Caco-2 (cell line): Measurements from ENCODE around the gene ZNF341. TPM values are rescaled to one million over a fixed set of nuclear protein-coding genes. Genes with fewer than 3 reads are reported as not detected.

ENCODE experiments used
- BruUV-seq: library from RNA; stranded (reverse); fragments of 400-500 nt; replicated peaks from 2 replicates; lab custom pipeline; 2021; lab: Mats Ljungman, UMichigan
- CTCF ChIA-PET: fragments of 300-600 bp; sonication (Branson Sonifier 250); formaldehyde crosslinking; loops from one replicate; lab custom pipeline; 2022; ENCODE audit warnings: antibody characterized with exemption; lab: Charles Lee
- POLR2A ChIA-PET: fragments of 300-600 bp; sonication (Branson Sonifier 250); formaldehyde crosslinking; loops from one replicate; lab custom pipeline; 2022; ENCODE audit warnings: antibody characterized with exemption; lab: Charles Lee
- DNase-seq, 2 experiments: peaks; one replicate each; pipeline versions ENCODE4 v3.0.0 to v3.0.0-alpha.2; 2020 to 2022
- H3K27me3 ChIP-seq: replicated peaks from 2 replicates; pipeline ENCODE4 v1.6.0; 2011; ENCODE audit warnings: low read length; ENCODE audit not compliant: control insufficient read depth, insufficient read depth
- H3K36me3 ChIP-seq: 2 replicates; pipeline ENCODE4 v1.5.1; 2011; ENCODE audit warnings: low read length; ENCODE audit not compliant: control insufficient read depth, insufficient read depth
- H3K4me1 ChIP-seq: fragments of 250-450 bp; sonication (Bioruptor Pico); 2 replicates; pipeline ENCODE4 v1.5.1; 2020; ENCODE audit warnings: mild to moderate bottlenecking
- H3K4me3 ChIP-seq: 2 replicates; pipeline ENCODE4 v1.5.1; 2011; ENCODE audit warnings: low read depth, mild to moderate bottlenecking, control low read depth, low read length
- H3K9me3 ChIP-seq: fragments of 250-450 bp; sonication (Bioruptor Pico); 2 replicates; pipeline ENCODE4 v1.5.1; 2020; ENCODE audit warnings: mild to moderate bottlenecking, moderate library complexity
- H3K27ac Mint-ChIP-seq: one replicate; pipeline ENCODE4 v1.8.0; 2022; ENCODE audit warnings: mixed read lengths; ENCODE audit not compliant: unreplicated experiment
- H3K27me3 Mint-ChIP-seq: one replicate; pipeline ENCODE4 v1.8.0; 2022; ENCODE audit warnings: mixed read lengths; ENCODE audit not compliant: insufficient read depth, unreplicated experiment
- H3K36me3 Mint-ChIP-seq: one replicate; pipeline ENCODE4 v1.8.0; 2022; ENCODE audit warnings: mild to moderate bottlenecking, mixed read lengths; ENCODE audit not compliant: insufficient read depth, unreplicated experiment
- H3K4me1 Mint-ChIP-seq: one replicate; pipeline ENCODE4 v1.8.0; 2022; ENCODE audit warnings: low read depth, mixed read lengths; ENCODE audit not compliant: unreplicated experiment
- H3K4me3 Mint-ChIP-seq: one replicate; pipeline ENCODE4 v1.8.0; 2022; ENCODE audit warnings: mild to moderate bottlenecking, moderate library complexity, mixed read lengths; ENCODE audit not compliant: unreplicated experiment
- H3K9me3 Mint-ChIP-seq: one replicate; pipeline ENCODE4 v1.8.0; 2022; ENCODE audit warnings: mixed read lengths; ENCODE audit not compliant: unreplicated experiment
- CTCF ChIP-seq, 2 experiments: fragments of 200-600 bp in 1 of 2; IDR thresholded peaks; 1 replicate in 1 of 2; 2 replicates in 1 of 2; pipeline versions ENCODE4 v1.5.1 to v1.8.0; 2011 to 2022; ENCODE audit warnings: antibody characterized with exemption in 1 of 2, control low read depth in 1 of 2, inconsistent platforms in 1 of 2, low read depth in 1 of 2, low read length in 1 of 2, mild to moderate bottlenecking in 1 of 2, moderate library complexity in 1 of 2; ENCODE audit not compliant: insufficient read depth in 1 of 2, severe bottlenecking in 1 of 2, unreplicated experiment in 1 of 2
- intact Hi-C: fragments of 100-400 bp; cut with micrococcal nuclease; formaldehyde crosslinking; loops from one replicate; pipeline ENCODE4 v1.10.0; 2022; ENCODE audit not compliant: unreplicated experiment
- total RNA-seq: library from RNA; stranded (reverse); gene quantifications from 2 replicates; pipeline ENCODE4 v1.2.3, GENCODE V29; 2022

The ZNF341 gene
- total RNA-seq, 1 experiment from 2014 or later = 2.9 TPM

- peak overlapping the region; percentile 49 for H3K4me3 ChIP-seq
- Mint-ChIP-seq H3K27me3 (no peaks in the 10 kb centered on the region), H3K36me3 (peaks cover 33% of the 10 kb centered on the region), H3K27ac (peak overlapping the region; percentile 96), H3K9me3 (no peaks in the 10 kb centered on the region), H3K4me1 (peaks cover 28% of the 10 kb centered on the region), H3K4me3 (peak overlapping the region; percentile 97)
- POLR2A ChIA-PET = interaction anchor here (0.5 to 4.5 kb wide), 9 partner anchors 14 to 322 kb away, joined by 3 to 39 read pairs (median 4); partner anchors contain the start of genes CBFA2T2, EIF2S2, PXMP4 and RALY
- CTCF ChIA-PET = interaction anchor here (0.6 to 3.5 kb wide), 8 partner anchors 14 to 1285 kb away, joined by 3 to 20 read pairs (median 7); partner anchors contain the start of genes ACTL10 and RALY
- H3K4me1 ChIP-seq = peaks cover 34% of the 10 kb centered on the region
- no peak for TF ChIP-seq CTCF (IDR thresholded peaks at IDR 0.05; ENCODE audit: insufficient read depth in 1 of 2, low read depth in 1 of 2, low read length in 1 of 2, severe bottlenecking in 1 of 2, unreplicated experiment in 1 of 2)
- peak in 1 of 2 experiments; percentile 57 for DNase-seq
- intact Hi-C loops = loop anchor here (1.0 to 5.0 kb wide), 7 partner anchors 15 to 301 kb away; partner anchors contain the start of genes E2F1, EIF2S2, NECAB3 and RALY
- BruUV-seq = TSS peak; percentile 58
- no peaks in the 10 kb centered on the region for H3K9me3 ChIP-seq
- peaks cover 5% of the 10 kb centered on the region; the same call in 1 of the 2 replicates for H3K36me3 ChIP-seq
- H3K27me3 ChIP-seq = no peaks in the 10 kb centered on the region
Measured at GRCh38 chr20:33811776-33812151, 80.0 kb downstream of the ZNF341 start.

GRCh38 chr20:33812152-33812849, 80.5 kb downstream of the ZNF341 start:
- H3K27me3 ChIP-seq = no peaks in the 10 kb centered on the region
- BruUV-seq = TSS peak; percentile 46
- Mint-ChIP-seq H3K4me3 (peak overlapping the region; percentile 97), H3K27ac (peak overlapping the region; percentile 96), H3K27me3 (no peaks in the 10 kb centered on the region), H3K36me3 (peaks cover 33% of the 10 kb centered on the region), H3K4me1 (peaks cover 28% of the 10 kb centered on the region), H3K9me3 (no peaks in the 10 kb centered on the region)
- ChIA-PET CTCF (interaction anchor here (0.5 to 3.5 kb wide), 12 partner anchors 14 to 301 kb away, joined by 3 to 20 read pairs (median 5); partner anchors contain the start of genes ACTL10 and RALY), POLR2A (interaction anchor here (0.5 to 4.5 kb wide), 21 partner anchors 14 to 551 kb away, joined by 3 to 39 read pairs (median 4); partner anchors contain the start of genes ACTL10, CBFA2T2, EIF2S2 and PXMP4)
- peak in 1 of 2 experiments; percentile 59 for DNase-seq
- H3K36me3 ChIP-seq = peaks cover 5% of the 10 kb centered on the region; the same call in 1 of the 2 replicates
- no peaks in the 10 kb centered on the region for H3K9me3 ChIP-seq
- TF ChIP-seq CTCF (IDR thresholded peaks at IDR 0.05; ENCODE audit: insufficient read depth in 1 of 2, low read depth in 1 of 2, low read length in 1 of 2, severe bottlenecking in 1 of 2, unreplicated experiment in 1 of 2) = no peak
- peaks cover 34% of the 10 kb centered on the region for H3K4me1 ChIP-seq
- peak overlapping the region; percentile 49 for H3K4me3 ChIP-seq
- intact Hi-C loops = loop anchor here (5.0 kb wide), 2 partner anchors 125 to 140 kb away; partner anchors contain the start of genes E2F1 and NECAB3

GRCh38 chr20:33812908-33813462, 81.2 kb downstream of the ZNF341 start:
- Mint-ChIP-seq H3K27me3 (no peaks in the 10 kb centered on the region), H3K36me3 (peaks cover 33% of the 10 kb centered on the region), H3K4me3 (peak overlapping the region; percentile 97), H3K4me1 (peaks cover 28% of the 10 kb centered on the region), H3K9me3 (no peaks in the 10 kb centered on the region), H3K27ac (peak overlapping the region; percentile 96)
- BruUV-seq = no TSS peak
- Histone ChIP-seq H3K27me3 (no peaks in the 10 kb centered on the region), H3K9me3 (no peaks in the 10 kb centered on the region), H3K4me1 (peaks cover 34% of the 10 kb centered on the region), H3K4me3 (peak overlapping the region; percentile 49), H3K36me3 (peaks cover 5% of the 10 kb centered on the region; the same call in 1 of the 2 replicates)
- intact Hi-C loops = loop anchor here (5.0 kb wide), 2 partner anchors 126 to 141 kb away; partner anchors contain the start of genes E2F1 and NECAB3
- no peak for TF ChIP-seq CTCF (IDR thresholded peaks at IDR 0.05; ENCODE audit: insufficient read depth in 1 of 2, low read depth in 1 of 2, low read length in 1 of 2, severe bottlenecking in 1 of 2, unreplicated experiment in 1 of 2)
- ChIA-PET CTCF (interaction anchor here (0.5 to 3.5 kb wide), 7 partner anchors 13 to 300 kb away, joined by 3 to 20 read pairs (median 4); no protein-coding TSS in a partner anchor), POLR2A (interaction anchor here (0.6 to 4.5 kb wide), 16 partner anchors 13 to 550 kb away, joined by 3 to 39 read pairs (median 6); partner anchors contain the start of genes ACTL10, EIF2S2 and ZNF341)
- DNase-seq = peak; percentile 68 to 76
